SU-DHL-6 (cell line): ENCODE measurements around the gene GOLM1.

Experiments used
- H2AFZ ChIP-seq: fragments of 200-600 bp; sonication (generic); 2 replicates; pipeline ENCODE4 v1.6.1; 2014; ENCODE audit warnings: low read depth, mild to moderate bottlenecking, moderate library complexity, mixed read lengths, antibody characterized with exemption, low read length; ENCODE audit not compliant: severe bottlenecking
- H3F3A ChIP-seq: fragments of 200-600 bp; shearing (Covaris generic); 2 replicates; pipeline ENCODE4 v1.6.0; 2016; ENCODE audit warnings: antibody characterized with exemption, mild to moderate bottlenecking; ENCODE audit not compliant: insufficient read depth
- H3K27ac ChIP-seq: fragments of 200-600 bp; sonication (generic); 2 replicates; pipeline ENCODE4 v1.5.1; 2016; ENCODE audit warnings: low read depth, mild to moderate bottlenecking, low read length, moderate library complexity, mixed read lengths
- H3K27me3 ChIP-seq: fragments of 200-600 bp; sonication (generic), shearing (Covaris generic); 2 replicates; pipeline ENCODE4 v1.6.0; 2014; ENCODE audit warnings: mild to moderate bottlenecking, low read length
- H3K36me3 ChIP-seq: fragments of 200-600 bp; sonication (generic); 2 replicates; pipeline ENCODE4 v1.6.1; 2014; ENCODE audit warnings: mild to moderate bottlenecking, low read length, mixed read lengths
- H3K4me2 ChIP-seq: fragments of 300-600, 200-600 bp; shearing (Covaris generic), sonication (generic); 2 replicates; pipeline ENCODE4 v1.6.0; 2014; ENCODE audit warnings: low read length, low read depth, mild to moderate bottlenecking; ENCODE audit not compliant: poor library complexity, severe bottlenecking
- H3K4me3 ChIP-seq: fragments of 200-600 bp; sonication (generic); 2 replicates; pipeline ENCODE4 v1.5.1; 2014; ENCODE audit warnings: antibody characterized with exemption, low read length, mild to moderate bottlenecking, mixed read lengths; ENCODE audit not compliant: insufficient read depth, poor library complexity, severe bottlenecking
- H3K79me2 ChIP-seq: fragments of 200-600 bp; sonication (generic); 2 replicates; pipeline ENCODE4 v1.6.1; 2014; ENCODE audit warnings: mild to moderate bottlenecking, low read length, moderate library complexity; ENCODE audit not compliant: insufficient read depth
- H3K9ac ChIP-seq: fragments of 200-600 bp; sonication (generic); 2 replicates; pipeline ENCODE4 v1.7.0; 2014; ENCODE audit warnings: mild to moderate bottlenecking, low read length
- H3K9me2 ChIP-seq: fragments of 200-600 bp; sonication (generic); replicated peaks from 2 replicates; pipeline ENCODE4 v1.6.1; 2014; ENCODE audit warnings: low read length; ENCODE audit not compliant: insufficient read depth
- H3K9me3 ChIP-seq: fragments of 200-600 bp; sonication (generic); 2 replicates; pipeline ENCODE4 v1.6.1; 2014; ENCODE audit warnings: low read length, mixed read lengths; ENCODE audit not compliant: insufficient read depth
- H4K20me1 ChIP-seq: fragments of 200-600 bp; sonication (generic); 2 replicates; pipeline ENCODE4 v1.6.1; 2014; ENCODE audit warnings: low read depth, mild to moderate bottlenecking, antibody characterized with exemption, low read length, moderate library complexity, mixed read lengths
- CTCF ChIP-seq: fragments of 200-600 bp; sonication (generic); IDR thresholded peaks from one replicate; pipeline ENCODE4 v1.5.1; 2017; ENCODE audit warnings: antibody characterized with exemption, mild to moderate bottlenecking, low read length, moderate library complexity; ENCODE audit not compliant: insufficient read depth, poor library complexity, severe bottlenecking
- EZH2phosphoT487 ChIP-seq: fragments of 200-600 bp; sonication (generic), shearing (Covaris generic); conservative IDR thresholded peaks from 2 replicates; pipeline ENCODE4 v1.6.1; 2018; ENCODE audit warnings: mild to moderate bottlenecking, antibody characterized with exemption, low read length, moderate library complexity, mixed read lengths

GOLM1 gene

GRCh38 chr9:86062845-86063693, 36.3 kb downstream of the GOLM1 start:
- H3K9me2 ChIP-seq = no peaks in the 10 kb centered on the region
- no peak overlapping the region for H3K4me2 ChIP-seq
- H3K79me2 ChIP-seq = no peaks in the 10 kb centered on the region
- no peaks in the 10 kb centered on the region for H3F3A ChIP-seq
- no peak overlapping the region for H2AFZ ChIP-seq
- no peak for TF ChIP-seq CTCF
- TF ChIP-seq EZH2phosphoT487 = no peak
- no peaks in the 10 kb centered on the region for H3K27me3 ChIP-seq
- no peaks in the 10 kb centered on the region for H3K9me3 ChIP-seq
- no peak overlapping the region for H3K9ac ChIP-seq
- no peaks in the 10 kb centered on the region for H4K20me1 ChIP-seq
- no peak overlapping the region for H3K27ac ChIP-seq
- no peaks in the 10 kb centered on the region for H3K36me3 ChIP-seq
- H3K4me3 ChIP-seq = no peak overlapping the region

GRCh38 chr9:86061972-86062739, 37.2 kb downstream of the GOLM1 start:
- H3K79me2 ChIP-seq = no peaks in the 10 kb centered on the region
- TF ChIP-seq CTCF = no peak
- TF ChIP-seq EZH2phosphoT487 = no peak
- H3K4me2 ChIP-seq = no peak overlapping the region
- H4K20me1 ChIP-seq = no peaks in the 10 kb centered on the region
- no peak overlapping the region for H2AFZ ChIP-seq
- no peaks in the 10 kb centered on the region for H3K36me3 ChIP-seq
- no peaks in the 10 kb centered on the region for H3K9me3 ChIP-seq
- no peak overlapping the region for H3K27ac ChIP-seq
- no peaks in the 10 kb centered on the region for H3K27me3 ChIP-seq
- no peaks in the 10 kb centered on the region for H3K9me2 ChIP-seq
- no peak overlapping the region for H3K4me3 ChIP-seq
- no peak overlapping the region for H3K9ac ChIP-seq
- H3F3A ChIP-seq = no peaks in the 10 kb centered on the region

GRCh38 chr9:86057491-86057890, 41.9 kb downstream of the GOLM1 start:
- Histone ChIP-seq H3F3A (no peaks in the 10 kb centered on the region), H3K4me3 (no peak overlapping the region), H3K4me2 (no peak overlapping the region), H3K27ac (no peak overlapping the region), H3K36me3 (no peaks in the 10 kb centered on the region), H3K27me3 (no peaks in the 10 kb centered on the region), H2AFZ (no peak overlapping the region), H3K9me3 (no peaks in the 10 kb centered on the region), H3K9me2 (no peaks in the 10 kb centered on the region), H4K20me1 (no peaks in the 10 kb centered on the region), H3K79me2 (no peaks in the 10 kb centered on the region), H3K9ac (no peak overlapping the region)
- TF ChIP-seq CTCF (no peak), EZH2phosphoT487 (no peak)
